ENCODE measurements around the gene CRIP1. TPM values are rescaled to one million over a fixed set of nuclear protein-coding genes. Genes with fewer than 3 reads are reported as not detected.

CRIP1 gene
- total RNA-seq, 1 donor from 2014 or later, result 29.5 TPM

DNA sequence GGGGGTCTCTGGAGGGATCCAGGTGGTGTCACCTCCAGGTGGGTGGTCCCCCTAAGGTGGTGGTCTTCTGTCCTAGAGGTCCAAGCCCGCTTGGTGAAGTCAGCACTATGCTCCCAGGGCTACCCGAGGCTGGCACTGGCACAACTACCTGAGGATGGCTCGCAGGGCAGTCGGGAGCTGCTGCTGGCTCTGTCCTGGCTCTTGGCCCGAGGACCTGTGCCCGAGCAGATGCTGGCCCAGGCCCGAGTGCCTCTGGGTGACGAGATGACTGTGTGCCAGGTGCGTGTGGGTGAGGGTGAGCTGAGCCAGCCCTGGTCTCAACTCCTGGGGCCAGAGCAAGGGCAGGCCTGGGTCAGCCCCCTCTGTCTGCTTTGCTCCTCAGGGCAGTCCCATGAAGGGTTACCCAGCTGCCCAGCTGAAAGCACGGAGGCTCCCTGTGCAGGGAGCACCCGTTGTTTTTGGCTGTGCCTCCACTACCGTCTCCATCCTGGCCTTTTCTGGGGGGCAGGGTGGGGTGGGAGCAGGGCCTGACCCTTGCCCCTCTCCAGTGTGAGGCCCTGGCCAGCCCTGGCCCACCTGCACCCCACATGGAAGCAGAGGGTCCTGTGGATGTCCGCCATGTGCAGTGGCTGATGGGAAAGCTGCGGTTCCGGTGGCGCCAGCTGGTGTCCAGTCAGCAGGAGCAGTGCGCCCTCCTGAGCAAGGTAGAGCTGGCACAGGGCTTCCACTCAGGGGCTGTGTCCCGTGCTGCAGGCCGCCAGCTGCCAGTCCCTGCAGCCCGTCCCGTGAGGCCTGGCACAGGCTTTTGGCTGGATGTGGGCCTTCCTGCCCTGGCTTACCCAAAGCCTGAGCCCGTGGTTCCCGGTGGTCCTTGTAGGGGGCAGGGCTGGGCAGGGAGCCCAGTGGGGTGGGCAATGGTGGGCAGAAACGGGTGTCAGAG, 5.6 kb downstream of the CRIP1 start:
- Histone ChIP-seq H3K9me3 (ENCODE audit: insufficient read depth, low read depth, low read length) (no peaks in the 10 kb centered on the region), H3K4me1 (ENCODE audit: insufficient read depth, low read length) (peaks cover 10% of the 10 kb centered on the region), H3K36me3 (ENCODE audit: insufficient read depth, low read length) (no peaks in the 10 kb centered on the region), H3K9ac (ENCODE audit: low read length) (no peak overlapping the region), H3K4me3 (ENCODE audit: insufficient read depth, low read depth, low read length) (no peak overlapping the region), H3K27me3 (ENCODE audit: insufficient read depth, low read length) (peaks cover 4% of the 10 kb centered on the region), H2AFZ (ENCODE audit: low read depth, low read length) (no peak overlapping the region), H3K79me2 (ENCODE audit: insufficient read depth, low read length) (peaks cover 8% of the 10 kb centered on the region), H3K27ac (ENCODE audit: low read depth, low read length) (no peak overlapping the region), H4K20me1 (ENCODE audit: insufficient read depth, low read length) (peaks cover 5% of the 10 kb centered on the region), H3K4me2 (ENCODE audit: low read length) (peak overlapping the region; percentile 91)
- TF ChIP-seq, protein P1, sequence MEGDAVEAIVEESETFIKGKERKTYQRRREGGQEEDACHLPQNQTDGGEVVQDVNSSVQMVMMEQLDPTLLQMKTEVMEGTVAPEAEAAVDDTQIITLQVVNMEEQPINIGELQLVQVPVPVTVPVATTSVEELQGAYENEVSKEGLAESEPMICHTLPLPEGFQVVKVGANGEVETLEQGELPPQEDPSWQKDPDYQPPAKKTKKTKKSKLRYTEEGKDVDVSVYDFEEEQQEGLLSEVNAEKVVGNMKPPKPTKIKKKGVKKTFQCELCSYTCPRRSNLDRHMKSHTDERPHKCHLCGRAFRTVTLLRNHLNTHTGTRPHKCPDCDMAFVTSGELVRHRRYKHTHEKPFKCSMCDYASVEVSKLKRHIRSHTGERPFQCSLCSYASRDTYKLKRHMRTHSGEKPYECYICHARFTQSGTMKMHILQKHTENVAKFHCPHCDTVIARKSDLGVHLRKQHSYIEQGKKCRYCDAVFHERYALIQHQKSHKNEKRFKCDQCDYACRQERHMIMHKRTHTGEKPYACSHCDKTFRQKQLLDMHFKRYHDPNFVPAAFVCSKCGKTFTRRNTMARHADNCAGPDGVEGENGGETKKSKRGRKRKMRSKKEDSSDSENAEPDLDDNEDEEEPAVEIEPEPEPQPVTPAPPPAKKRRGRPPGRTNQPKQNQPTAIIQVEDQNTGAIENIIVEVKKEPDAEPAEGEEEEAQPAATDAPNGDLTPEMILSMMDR (IDR thresholded peaks at IDR 0.05; ENCODE audit: insufficient read depth, low read depth, low read length), result no peak
- peaks cover 1% of the 10 kb centered on the region for H3K27me3 Mint-ChIP-seq (ENCODE audit: low read depth, unreplicated experiment)
- DNase-seq (ENCODE audit: low read depth), result no peak
- no peaks in the 10 kb centered on the region for H3K9me3 Mint-ChIP-seq (ENCODE audit: unreplicated experiment)
- H3K27ac Mint-ChIP-seq (ENCODE audit: unreplicated experiment), result no peak overlapping the region
- H3K4me3 Mint-ChIP-seq (ENCODE audit: unreplicated experiment), result peak overlapping the region; percentile 81
- no peak for FAIRE-seq
- peaks cover 1% of the 10 kb centered on the region for H3K4me1 Mint-ChIP-seq (ENCODE audit: low read depth, unreplicated experiment)
- no peaks in the 10 kb centered on the region for H3K36me3 Mint-ChIP-seq (ENCODE audit: low read depth, unreplicated experiment)

- DNase-seq (ENCODE audit: low read depth), result no peak
- H3K27me3 Mint-ChIP-seq (ENCODE audit: low read depth, unreplicated experiment), result no peaks in the 10 kb centered on the region
- Histone ChIP-seq H3K79me2 (ENCODE audit: insufficient read depth, low read length) (peaks cover 8% of the 10 kb centered on the region), H3K4me1 (ENCODE audit: insufficient read depth, low read length) (peaks cover 10% of the 10 kb centered on the region), H3K9me3 (ENCODE audit: insufficient read depth, low read depth, low read length) (no peaks in the 10 kb centered on the region), H3K36me3 (ENCODE audit: insufficient read depth, low read length) (no peaks in the 10 kb centered on the region), H3K4me2 (ENCODE audit: low read length) (no peak overlapping the region), H3K4me3 (ENCODE audit: insufficient read depth, low read depth, low read length) (no peak overlapping the region), H3K27ac (ENCODE audit: low read depth, low read length) (no peak overlapping the region), H3K27me3 (ENCODE audit: insufficient read depth, low read length) (no peaks in the 10 kb centered on the region), H2AFZ (ENCODE audit: low read depth, low read length) (no peak overlapping the region), H4K20me1 (ENCODE audit: insufficient read depth, low read length) (peaks cover 5% of the 10 kb centered on the region), H3K9ac (ENCODE audit: low read length) (no peak overlapping the region)
- no peaks in the 10 kb centered on the region for H3K36me3 Mint-ChIP-seq (ENCODE audit: low read depth, unreplicated experiment)
- TF ChIP-seq, protein P1 (IDR thresholded peaks at IDR 0.05; ENCODE audit: insufficient read depth, low read depth, low read length), result no peak
- TF ChIP-seq EZH2 (IDR thresholded peaks at IDR 0.05; ENCODE audit: insufficient read depth, low read length), result no peak
- no peak for FAIRE-seq
- H3K27ac Mint-ChIP-seq (ENCODE audit: unreplicated experiment), result no peak overlapping the region
- H3K9me3 Mint-ChIP-seq (ENCODE audit: unreplicated experiment), result no peaks in the 10 kb centered on the region
- H3K4me1 Mint-ChIP-seq (ENCODE audit: low read depth, unreplicated experiment), result peaks cover 1% of the 10 kb centered on the region
- no peak overlapping the region for H3K4me3 Mint-ChIP-seq (ENCODE audit: unreplicated experiment)
Observed at GRCh38 chr14:105492971-105493871, 6.5 kb downstream of the CRIP1 start.
